Transverse colon (tissue), 4 donors: ENCODE measurements around the gene TMEM212. TPM values are rescaled to one million over a fixed set of nuclear protein-coding genes. Genes with fewer than 3 reads are reported as not detected.

ENCODE experiments used
- DNase-seq: peaks from one replicate; pipeline ENCODE4 v3.0.0-alpha.2; 2019
- H3K27ac ChIP-seq, 4 donors: fragments of 200-600 bp; sonication (generic); 2 replicates each; pipeline ENCODE4 v1.5.1; 2016 to 2018; ENCODE audit warnings: inconsistent platforms in 4 of 4
- H3K27me3 ChIP-seq: fragments of 200-600 bp; sonication (generic); 2 replicates; pipeline ENCODE4 v1.5.1; 2017; ENCODE audit warnings: inconsistent platforms
- H3K36me3 ChIP-seq, 4 donors: fragments of 200-600 bp; sonication (generic); 2 replicates each; pipeline ENCODE4 v1.5.1; 2017 to 2019; ENCODE audit warnings: inconsistent platforms in 4 of 4
- H3K4me1 ChIP-seq, 4 donors: fragments of 200-600 bp; sonication (generic); 2 replicates each; pipeline ENCODE4 v1.5.1; 2017 to 2020; ENCODE audit warnings: inconsistent platforms in 4 of 4
- H3K4me3 ChIP-seq, 4 donors: fragments of 200-600 bp; sonication (generic); 1 replicate in 1 of 4; 2 replicates in 3 of 4; pipeline versions ENCODE4 v1.5.1 to v1.6.1; 2017 to 2019; ENCODE audit warnings: inconsistent platforms in 4 of 4
- H3K9me3 ChIP-seq, 2 donors: fragments of 200-600 bp; sonication (generic); 2 replicates each; pipeline ENCODE4 v1.5.1; 2017 to 2019; ENCODE audit warnings: inconsistent platforms in 2 of 2
- EP300 ChIP-seq: sonication (generic); formaldehyde crosslinking; IDR thresholded peaks from one replicate; pipeline ENCODE4 v1.6.1; 2017; ENCODE audit warnings: antibody characterized with exemption, low read depth
- POLR2A ChIP-seq: fragments of 450-650 bp; IDR thresholded peaks from one replicate; pipeline ENCODE4 v1.6.1; 2016; ENCODE audit warnings: antibody characterized with exemption, mild to moderate bottlenecking, moderate library complexity
- POLR2AphosphoS5 ChIP-seq, 3 donors: sonication (generic); formaldehyde crosslinking; IDR thresholded peaks; one replicate each; pipeline ENCODE4 v1.6.1; 2016; ENCODE audit warnings: antibody characterized with exemption in 3 of 3
- WGBS, 2 donors: methylation state at CpG; one replicate each; pipeline ENCODE4 v1.1.5; 2018; ENCODE audit warnings: low coverage in 1 of 2; 5-methylcytosine and 5-hydroxymethylcytosine counted together
- in situ Hi-C, 4 donors: fragments of 200-750 bp; cut with MboI; loops; one replicate each; pipeline versions ENCODE4 v1.15.0 to v1.15.1; 2017; ENCODE audit warnings: low sequenced_read_pairs in 3 of 4, low pct_ligation_motif_present in 1 of 4, low pct_unique_long_range_greater_than_20kb in 1 of 4
- intact Hi-C: fragments of 100-400 bp; cut with DNase I; formaldehyde crosslinking; loops from one replicate; pipeline ENCODE4 v1.15.1; 2023; ENCODE audit warnings: low total_unique reads
- total RNA-seq, 4 donors: library from RNA; depleted of rRNA; stranded (reverse); fragments of >200 nt; gene quantifications; one replicate each; pipeline ENCODE4 v1.1.0, GENCODE V29; 2016
- TF ChIP-seq, protein P1 (sequence below), 5 experiments: fragments of 200-600 bp in 3 of 5; fragments of 450-650 bp in 2 of 5; sonication (generic) in 3 of 5; IDR thresholded peaks; 1 replicate in 2 of 5; 2 replicates in 3 of 5; pipeline ENCODE4 v1.5.1; 2016 to 2017; ENCODE audit warnings: antibody characterized with exemption in 5 of 5, inconsistent platforms in 3 of 5, mild to moderate bottlenecking in 2 of 5, moderate library complexity in 1 of 5

Gene TMEM212
- total RNA-seq, 4 donors from 2014 or later = not detected

DNA sequence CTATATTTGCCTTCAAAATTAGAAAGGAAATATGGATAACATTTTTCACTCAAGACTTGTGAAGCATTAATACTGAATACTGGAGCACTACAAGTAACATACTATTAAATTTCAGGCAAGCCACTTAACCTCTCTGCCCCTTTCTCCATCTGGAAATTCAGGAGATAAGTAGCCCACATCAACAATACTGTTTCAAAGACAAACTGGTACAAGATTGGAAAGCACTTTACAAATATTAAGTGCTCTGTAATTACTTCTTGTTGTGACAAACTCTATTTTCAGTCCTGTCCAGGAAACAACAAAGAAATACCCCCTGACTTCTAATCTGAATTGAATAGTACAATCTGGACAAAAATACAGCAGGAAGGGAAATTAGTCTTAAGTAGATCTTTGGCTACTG lies 49.3 kb downstream of the TMEM212 start:
- DNase-seq = no peak
- Histone ChIP-seq H3K27me3 (no peaks in the 10 kb centered on the region), H3K4me3 (no peak overlapping the region), H3K27ac (no peak overlapping the region), H3K4me1 (no peaks in the 10 kb centered on the region), H3K36me3 (no peaks in the 10 kb centered on the region), H3K9me3 (no peaks in the 10 kb centered on the region)
- intact Hi-C loops = no loop called here
- no peak for TF ChIP-seq POLR2AphosphoS5 (IDR thresholded peaks at IDR 0.05)
- no peak for TF ChIP-seq POLR2A
- TF ChIP-seq, protein P1, sequence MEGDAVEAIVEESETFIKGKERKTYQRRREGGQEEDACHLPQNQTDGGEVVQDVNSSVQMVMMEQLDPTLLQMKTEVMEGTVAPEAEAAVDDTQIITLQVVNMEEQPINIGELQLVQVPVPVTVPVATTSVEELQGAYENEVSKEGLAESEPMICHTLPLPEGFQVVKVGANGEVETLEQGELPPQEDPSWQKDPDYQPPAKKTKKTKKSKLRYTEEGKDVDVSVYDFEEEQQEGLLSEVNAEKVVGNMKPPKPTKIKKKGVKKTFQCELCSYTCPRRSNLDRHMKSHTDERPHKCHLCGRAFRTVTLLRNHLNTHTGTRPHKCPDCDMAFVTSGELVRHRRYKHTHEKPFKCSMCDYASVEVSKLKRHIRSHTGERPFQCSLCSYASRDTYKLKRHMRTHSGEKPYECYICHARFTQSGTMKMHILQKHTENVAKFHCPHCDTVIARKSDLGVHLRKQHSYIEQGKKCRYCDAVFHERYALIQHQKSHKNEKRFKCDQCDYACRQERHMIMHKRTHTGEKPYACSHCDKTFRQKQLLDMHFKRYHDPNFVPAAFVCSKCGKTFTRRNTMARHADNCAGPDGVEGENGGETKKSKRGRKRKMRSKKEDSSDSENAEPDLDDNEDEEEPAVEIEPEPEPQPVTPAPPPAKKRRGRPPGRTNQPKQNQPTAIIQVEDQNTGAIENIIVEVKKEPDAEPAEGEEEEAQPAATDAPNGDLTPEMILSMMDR (IDR thresholded peaks at IDR 0.05) = no peak
- no peak for TF ChIP-seq EP300
- in situ Hi-C loops = no loop called here

DNA sequence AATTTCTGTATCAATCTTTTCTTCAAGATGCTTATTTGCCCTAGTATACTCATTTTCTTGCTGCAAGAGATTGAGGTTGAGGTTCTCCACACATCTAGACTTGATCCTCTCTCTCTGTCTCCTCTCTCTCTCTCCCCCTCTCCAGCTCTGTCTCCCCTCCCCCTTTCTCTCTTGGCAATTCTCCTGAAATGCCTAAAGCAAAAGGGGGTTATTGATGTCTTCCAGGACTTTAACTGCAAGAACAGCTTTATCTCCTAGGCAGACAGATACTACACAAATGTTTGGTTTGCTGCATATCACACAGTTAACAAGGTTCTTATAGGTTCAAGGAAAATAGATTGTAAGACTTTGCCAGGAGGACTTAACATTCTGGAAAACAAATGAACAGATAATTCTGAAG lies 52.1 kb downstream of the TMEM212 start:
- no peaks in the 10 kb centered on the region for H3K27me3 ChIP-seq
- H3K36me3 ChIP-seq = no peaks in the 10 kb centered on the region
- no peak overlapping the region for H3K27ac ChIP-seq
- intact Hi-C loops (no loop called here), in situ Hi-C loops (no loop called here)
- no peaks in the 10 kb centered on the region for H3K4me1 ChIP-seq
- no peak for DNase-seq
- TF ChIP-seq, protein P1 (IDR thresholded peaks at IDR 0.05) = no peak
- no peak for TF ChIP-seq POLR2A
- TF ChIP-seq EP300 = no peak
- TF ChIP-seq POLR2AphosphoS5 (IDR thresholded peaks at IDR 0.05) = no peak
- no peak overlapping the region for H3K4me3 ChIP-seq
- no peaks in the 10 kb centered on the region for H3K9me3 ChIP-seq

DNA sequence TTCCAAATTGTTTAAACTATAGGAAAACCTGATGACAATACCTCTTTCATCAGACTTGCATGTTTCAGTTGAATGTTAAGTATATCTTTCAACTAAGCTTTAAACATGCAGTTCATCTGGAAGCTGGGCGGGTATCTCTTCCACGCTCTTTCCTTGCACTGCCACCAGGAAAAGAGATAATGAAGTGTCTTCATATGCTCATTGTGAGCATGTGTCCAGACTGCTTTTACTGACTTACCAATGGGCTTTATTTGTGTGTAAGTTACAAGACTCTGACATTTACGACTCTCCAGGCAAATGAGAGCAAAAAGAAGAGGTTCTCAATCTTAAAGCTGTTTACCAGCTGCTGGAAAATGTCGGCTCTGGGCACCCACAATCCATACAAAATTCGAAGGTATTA lies 52.8 kb downstream of the TMEM212 start:
- no peaks in the 10 kb centered on the region for H3K4me1 ChIP-seq
- H3K27ac ChIP-seq = no peak overlapping the region
- 60 to 68% methylated on average over 1 to 5 of the region's 5 CpGs for WGBS, 2 donors
- TF ChIP-seq EP300 (no peak), POLR2AphosphoS5 (IDR thresholded peaks at IDR 0.05) (no peak)
- TF ChIP-seq, protein P1 (IDR thresholded peaks at IDR 0.05) = no peak
- in situ Hi-C loops (no loop called here), intact Hi-C loops (no loop called here)
- no peaks in the 10 kb centered on the region for H3K9me3 ChIP-seq
- H3K36me3 ChIP-seq = no peaks in the 10 kb centered on the region
- H3K4me3 ChIP-seq = no peak overlapping the region
- DNase-seq = no peak
- no peaks in the 10 kb centered on the region for H3K27me3 ChIP-seq

DNA sequence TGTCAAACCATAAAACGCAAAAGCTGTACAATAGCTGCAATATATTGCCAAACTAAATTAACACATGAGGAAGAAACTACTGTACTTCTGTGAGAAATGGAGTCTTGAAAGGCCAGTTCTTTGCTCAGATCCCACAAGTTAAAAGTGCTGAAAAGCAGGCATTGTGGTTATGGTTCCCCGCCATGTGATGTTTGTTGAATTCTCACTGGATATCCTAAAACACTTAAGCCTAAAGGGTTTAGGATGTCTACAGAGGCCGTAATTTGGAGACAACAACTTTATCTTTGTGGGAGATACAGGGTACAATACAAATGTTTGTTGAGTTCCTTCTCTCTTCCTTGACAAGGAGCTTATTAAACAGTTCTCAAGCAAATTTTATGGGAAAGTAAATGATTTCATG lies 53.2 kb downstream of the TMEM212 start:
- H3K4me3 ChIP-seq = no peak overlapping the region
- TF ChIP-seq POLR2AphosphoS5 (IDR thresholded peaks at IDR 0.05) (no peak), POLR2A (no peak), EP300 (no peak)
- TF ChIP-seq, protein P1 (IDR thresholded peaks at IDR 0.05) = no peak
- H3K4me1 ChIP-seq = no peaks in the 10 kb centered on the region
- no peaks in the 10 kb centered on the region for H3K9me3 ChIP-seq
- H3K27me3 ChIP-seq = no peaks in the 10 kb centered on the region
- H3K27ac ChIP-seq = no peak overlapping the region
- intact Hi-C loops (no loop called here), in situ Hi-C loops (no loop called here)
- no peak for DNase-seq
- no peaks in the 10 kb centered on the region for H3K36me3 ChIP-seq
- WGBS, 2 donors = 62 to 81% methylated on average over 2 to 3 of the region's 3 CpGs
